ENCODE measurements around the gene CUL7.

Gene CUL7

GRCh38 chr6:42996513-42996912, 57.1 kb downstream of the CUL7 start:
- Histone ChIP-seq H3K4me3 (ENCODE audit: low read depth in 1 of 2, low read length in 2 of 2) (no peak overlapping the region), H2AFZ (ENCODE audit: low read depth, low read length) (no peak overlapping the region), H3K4me1 (ENCODE audit: insufficient read depth, low read length) (no peaks in the 10 kb centered on the region), H3K4me2 (ENCODE audit: insufficient read depth, low read length) (no peak overlapping the region), H3K27me3 (ENCODE audit: insufficient read depth, low read length, poor library complexity) (no peaks in the 10 kb centered on the region), H3K36me3 (ENCODE audit: insufficient read depth, low read length) (peaks cover 19% of the 10 kb centered on the region), H3K27ac (ENCODE audit: low read length) (no peak overlapping the region), H3K79me2 (ENCODE audit: insufficient read depth, low read length) (peaks cover 38% of the 10 kb centered on the region), H3K9ac (ENCODE audit: low read depth, low read length) (no peak overlapping the region), H3K9me3 (ENCODE audit: insufficient read depth, low read length, severe bottlenecking) (no peaks in the 10 kb centered on the region), H4K20me1 (ENCODE audit: insufficient read depth, low read length) (no peaks in the 10 kb centered on the region; the same call in 1 of the 2 replicates)
- DNase-seq: no peak
- no peak for TF ChIP-seq EZH2 (IDR thresholded peaks at IDR 0.05; ENCODE audit: borderline replicate concordance, low read depth, low read length, severe bottlenecking)
- ATAC-seq (ENCODE audit: insufficient read depth, low read depth): no peak

GRCh38 chr6:42993445-42993844, 60.2 kb downstream of the CUL7 start:
- Histone ChIP-seq H3K27ac (ENCODE audit: low read length) (no peak overlapping the region), H3K27me3 (ENCODE audit: insufficient read depth, low read length, poor library complexity) (no peaks in the 10 kb centered on the region), H3K36me3 (ENCODE audit: insufficient read depth, low read length) (peaks cover 36% of the 10 kb centered on the region), H3K9ac (ENCODE audit: low read depth, low read length) (no peak overlapping the region), H3K79me2 (ENCODE audit: insufficient read depth, low read length) (peaks cover 44% of the 10 kb centered on the region), H2AFZ (ENCODE audit: low read depth, low read length) (no peak overlapping the region), H3K4me3 (ENCODE audit: low read depth in 1 of 2, low read length in 2 of 2) (no peak overlapping the region), H3K4me1 (ENCODE audit: insufficient read depth, low read length) (peaks cover 2% of the 10 kb centered on the region), H4K20me1 (ENCODE audit: insufficient read depth, low read length) (no peaks in the 10 kb centered on the region; the same call in 1 of the 2 replicates), H3K9me3 (ENCODE audit: insufficient read depth, low read length, severe bottlenecking) (no peaks in the 10 kb centered on the region), H3K4me2 (ENCODE audit: insufficient read depth, low read length) (no peak overlapping the region)
- TF ChIP-seq CTCF (IDR thresholded peaks at IDR 0.05; ENCODE audit: borderline replicate concordance, extremely low read depth, low read length, poor library complexity, severe bottlenecking): no peak
- TF ChIP-seq EZH2 (IDR thresholded peaks at IDR 0.05; ENCODE audit: borderline replicate concordance, low read depth, low read length, severe bottlenecking): no peak
- ATAC-seq (ENCODE audit: insufficient read depth, low read depth) (no peak), DNase-seq (no peak)

GRCh38 chr6:42989923-42990322, 63.7 kb downstream of the CUL7 start:
- Histone ChIP-seq H4K20me1 (ENCODE audit: insufficient read depth, low read length) (peaks cover 12% of the 10 kb centered on the region; the same call in 1 of the 2 replicates), H3K36me3 (ENCODE audit: insufficient read depth, low read length) (peaks cover 43% of the 10 kb centered on the region), H3K4me2 (ENCODE audit: insufficient read depth, low read length) (no peak overlapping the region), H3K4me3 (ENCODE audit: low read depth in 1 of 2, low read length in 2 of 2) (no peak overlapping the region), H2AFZ (ENCODE audit: low read depth, low read length) (no peak overlapping the region), H3K4me1 (ENCODE audit: insufficient read depth, low read length) (peaks cover 35% of the 10 kb centered on the region), H3K27me3 (ENCODE audit: insufficient read depth, low read length, poor library complexity) (no peaks in the 10 kb centered on the region), H3K9me3 (ENCODE audit: insufficient read depth, low read length, severe bottlenecking) (no peaks in the 10 kb centered on the region), H3K9ac (ENCODE audit: low read depth, low read length) (no peak overlapping the region), H3K27ac (ENCODE audit: low read length) (no peak overlapping the region), H3K79me2 (ENCODE audit: insufficient read depth, low read length) (peaks cover 73% of the 10 kb centered on the region)
- no peak for ATAC-seq (ENCODE audit: insufficient read depth, low read depth)
- no peak for DNase-seq
- TF ChIP-seq CTCF (IDR thresholded peaks at IDR 0.05; ENCODE audit: borderline replicate concordance, extremely low read depth, low read length, poor library complexity, severe bottlenecking) (no peak), EZH2 (IDR thresholded peaks at IDR 0.05; ENCODE audit: borderline replicate concordance, low read depth, low read length, severe bottlenecking) (no peak)

- TF ChIP-seq CTCF (IDR thresholded peaks at IDR 0.05; ENCODE audit: borderline replicate concordance, extremely low read depth, low read length, poor library complexity, severe bottlenecking): no peak
- no peak for TF ChIP-seq EZH2 (IDR thresholded peaks at IDR 0.05; ENCODE audit: borderline replicate concordance, low read depth, low read length, severe bottlenecking)
- Histone ChIP-seq H2AFZ (ENCODE audit: low read depth, low read length) (no peak overlapping the region), H3K4me1 (ENCODE audit: insufficient read depth, low read length) (peaks cover 40% of the 10 kb centered on the region), H3K27ac (ENCODE audit: low read length) (no peak overlapping the region), H3K4me3 (ENCODE audit: low read depth in 1 of 2, low read length in 2 of 2) (no peak overlapping the region), H3K36me3 (ENCODE audit: insufficient read depth, low read length) (peaks cover 43% of the 10 kb centered on the region), H3K79me2 (ENCODE audit: insufficient read depth, low read length) (peaks cover 76% of the 10 kb centered on the region), H3K27me3 (ENCODE audit: insufficient read depth, low read length, poor library complexity) (no peaks in the 10 kb centered on the region), H3K4me2 (ENCODE audit: insufficient read depth, low read length) (no peak overlapping the region), H4K20me1 (ENCODE audit: insufficient read depth, low read length) (peaks cover 12% of the 10 kb centered on the region; the same call in 1 of the 2 replicates), H3K9ac (ENCODE audit: low read depth, low read length) (no peak overlapping the region), H3K9me3 (ENCODE audit: insufficient read depth, low read length, severe bottlenecking) (no peaks in the 10 kb centered on the region)
- ATAC-seq (ENCODE audit: insufficient read depth, low read depth) (no peak), DNase-seq (no peak)
These were observed 65.1 kb downstream of the CUL7 start for GRCh38 chr6:42988486-42989020.
